ENCODE results near the gene HBM.

DNA sequence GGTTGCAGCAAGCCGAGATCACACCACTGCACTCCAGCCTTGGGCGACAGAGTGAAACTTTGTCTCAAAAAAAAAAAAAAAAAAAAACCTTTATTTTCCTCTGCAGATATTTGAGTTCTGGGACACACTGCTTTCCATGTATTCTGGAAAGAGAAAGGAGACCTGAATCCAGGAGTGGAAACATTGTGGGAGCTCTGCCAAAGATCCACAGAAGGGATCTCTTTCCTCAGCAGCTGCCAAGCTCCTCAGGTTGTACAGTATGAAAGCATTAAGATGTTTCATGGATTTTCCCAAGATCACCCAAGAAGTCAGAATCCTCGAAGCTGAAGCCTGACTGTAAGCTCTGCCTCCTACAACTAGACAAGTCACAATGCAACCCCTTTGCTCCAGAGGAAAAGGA lies 40.8 kb upstream of the HBM start:
- TF ChIP-seq, protein P1, sequence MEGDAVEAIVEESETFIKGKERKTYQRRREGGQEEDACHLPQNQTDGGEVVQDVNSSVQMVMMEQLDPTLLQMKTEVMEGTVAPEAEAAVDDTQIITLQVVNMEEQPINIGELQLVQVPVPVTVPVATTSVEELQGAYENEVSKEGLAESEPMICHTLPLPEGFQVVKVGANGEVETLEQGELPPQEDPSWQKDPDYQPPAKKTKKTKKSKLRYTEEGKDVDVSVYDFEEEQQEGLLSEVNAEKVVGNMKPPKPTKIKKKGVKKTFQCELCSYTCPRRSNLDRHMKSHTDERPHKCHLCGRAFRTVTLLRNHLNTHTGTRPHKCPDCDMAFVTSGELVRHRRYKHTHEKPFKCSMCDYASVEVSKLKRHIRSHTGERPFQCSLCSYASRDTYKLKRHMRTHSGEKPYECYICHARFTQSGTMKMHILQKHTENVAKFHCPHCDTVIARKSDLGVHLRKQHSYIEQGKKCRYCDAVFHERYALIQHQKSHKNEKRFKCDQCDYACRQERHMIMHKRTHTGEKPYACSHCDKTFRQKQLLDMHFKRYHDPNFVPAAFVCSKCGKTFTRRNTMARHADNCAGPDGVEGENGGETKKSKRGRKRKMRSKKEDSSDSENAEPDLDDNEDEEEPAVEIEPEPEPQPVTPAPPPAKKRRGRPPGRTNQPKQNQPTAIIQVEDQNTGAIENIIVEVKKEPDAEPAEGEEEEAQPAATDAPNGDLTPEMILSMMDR (IDR thresholded peaks at IDR 0.05; ENCODE audit: low read depth, low read length), result no peak
- no peak for TF ChIP-seq POLR2A (IDR thresholded peaks at IDR 0.05; ENCODE audit: extremely low read depth, insufficient read length)
- TF ChIP-seq, protein P2, sequence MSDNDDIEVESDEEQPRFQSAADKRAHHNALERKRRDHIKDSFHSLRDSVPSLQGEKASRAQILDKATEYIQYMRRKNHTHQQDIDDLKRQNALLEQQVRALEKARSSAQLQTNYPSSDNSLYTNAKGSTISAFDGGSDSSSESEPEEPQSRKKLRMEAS (IDR thresholded peaks at IDR 0.05; ENCODE audit: low read depth, low read length), result no peak
